NCI-H526 treated with DMSO at 0.1 percent for 48 hours (cell line): ENCODE results near the gene PPFIBP2.
A peak's percentile ranks its signal among the peaks of the same experiment; 100 is the strongest.

ENCODE experiments used
- DNase-seq: peaks from one replicate; lab custom pipeline; 2025; lab: John Stamatoyannopoulos, UW

The PPFIBP2 gene

DNA sequence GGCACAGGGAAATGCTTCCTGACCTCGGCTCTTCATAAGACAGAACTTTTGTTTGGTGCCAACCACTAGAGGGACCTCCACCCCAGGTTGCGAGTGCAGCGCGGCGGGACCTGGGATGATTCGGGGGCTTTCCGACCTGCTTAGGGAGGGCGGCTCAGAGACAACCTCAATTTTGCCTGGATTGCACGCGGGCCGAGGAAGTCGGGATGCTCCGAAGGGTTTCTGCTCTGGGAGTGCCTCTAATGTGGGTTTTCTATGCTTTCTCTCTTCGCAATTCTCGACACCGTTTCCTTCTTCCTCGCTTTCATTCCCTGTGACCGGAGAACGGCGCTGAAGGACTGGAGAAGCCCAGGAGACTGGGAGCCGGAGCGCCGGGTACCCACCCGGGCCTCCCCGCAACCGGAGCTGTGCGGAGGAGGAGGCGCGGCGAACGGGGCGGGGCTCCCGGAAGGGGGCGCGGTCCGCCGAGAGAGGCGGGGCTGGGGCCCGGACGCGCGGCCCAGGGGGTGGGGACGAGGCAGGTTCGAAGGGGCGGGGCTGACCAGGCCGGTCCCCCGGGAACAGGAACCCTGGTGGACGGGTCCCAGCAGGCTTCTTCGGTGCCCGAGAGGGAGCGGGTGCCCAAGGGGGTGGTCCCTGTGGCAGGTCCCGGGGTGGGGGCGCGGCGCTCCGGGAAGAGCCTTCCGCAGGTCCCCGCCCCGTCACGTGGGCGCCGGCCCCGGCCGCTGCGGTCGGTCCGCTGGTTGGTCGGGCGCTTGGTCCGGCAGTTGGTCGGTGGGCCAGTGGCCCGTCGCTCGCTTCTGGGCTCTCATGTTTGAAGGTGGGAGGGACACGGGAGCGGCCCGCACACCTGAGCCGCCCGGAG, at the start of gene PPFIBP2:
TSS of gene PPFIBP2 (plus strand) at position 766 of the 865 bp plus-strand sequence. CDS start 35,477 bp downstream, outside the sequence.
- DNase-seq: peak; percentile 83

DNA sequence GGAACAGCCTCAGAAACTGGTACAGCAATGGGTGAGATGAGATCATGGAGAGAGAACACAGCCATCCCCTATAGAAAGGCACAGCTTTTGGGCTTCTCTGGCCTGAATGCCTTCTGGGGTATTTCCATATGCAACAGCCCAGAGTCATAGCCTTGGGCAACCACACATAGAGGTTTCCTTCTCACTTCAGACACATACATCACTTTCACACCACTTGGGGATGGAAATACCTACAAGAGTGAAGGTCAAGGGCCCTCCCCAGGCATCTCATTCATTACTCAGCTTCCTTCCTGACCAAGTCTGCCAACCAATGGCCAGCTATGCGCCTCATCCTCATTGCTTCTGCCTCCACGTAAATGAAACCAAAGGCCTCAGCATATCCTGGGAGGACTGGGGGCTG, 46.1 kb upstream of the PPFIBP2 start:
- no peak for DNase-seq

DNA sequence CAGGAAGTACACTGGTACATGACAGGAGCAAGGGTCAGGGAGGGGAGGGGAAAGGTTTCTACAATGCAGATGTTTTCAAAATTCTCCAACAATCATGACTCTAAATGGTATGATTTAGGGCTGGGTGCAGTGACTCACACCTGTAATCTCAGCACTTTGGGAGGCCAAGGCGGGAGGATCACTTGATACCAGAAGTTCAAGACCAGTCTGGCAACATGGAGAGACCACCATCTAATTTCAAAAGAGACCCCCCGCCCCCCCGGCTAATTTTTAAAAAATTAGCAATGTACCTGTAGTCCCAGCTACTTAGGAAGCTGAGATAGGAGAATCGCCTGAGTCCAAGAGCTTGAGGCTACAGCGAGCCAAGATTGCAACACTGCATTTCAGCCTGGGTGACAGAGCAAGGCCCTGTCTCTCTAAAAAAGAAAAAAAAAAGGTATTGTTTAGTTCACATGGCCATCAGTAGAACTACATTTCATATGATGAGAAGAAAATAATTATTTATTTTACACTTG, 44.4 kb upstream of the PPFIBP2 start:
- DNase-seq: no peak

DNA sequence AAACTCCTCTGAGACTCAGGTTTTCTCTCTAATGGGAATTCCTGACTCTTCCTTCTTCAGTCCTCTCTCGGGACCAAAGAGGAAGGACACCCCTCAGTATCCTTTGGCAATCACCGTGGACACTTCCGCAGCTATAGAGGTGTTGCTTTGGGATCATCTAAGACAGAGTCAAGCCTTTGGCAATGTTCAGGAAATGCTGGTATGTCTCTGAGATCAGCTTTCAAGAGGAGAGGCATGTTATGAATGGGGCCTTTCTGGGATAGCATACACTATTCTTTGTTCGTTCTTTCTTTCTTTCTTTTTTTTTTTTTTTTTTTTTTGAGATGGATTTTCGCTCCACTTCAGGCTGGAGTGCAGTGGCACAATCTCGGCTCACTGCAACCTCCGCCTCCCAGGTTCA, 42.7 kb upstream of the PPFIBP2 start:
- DNase-seq: no peak

DNA sequence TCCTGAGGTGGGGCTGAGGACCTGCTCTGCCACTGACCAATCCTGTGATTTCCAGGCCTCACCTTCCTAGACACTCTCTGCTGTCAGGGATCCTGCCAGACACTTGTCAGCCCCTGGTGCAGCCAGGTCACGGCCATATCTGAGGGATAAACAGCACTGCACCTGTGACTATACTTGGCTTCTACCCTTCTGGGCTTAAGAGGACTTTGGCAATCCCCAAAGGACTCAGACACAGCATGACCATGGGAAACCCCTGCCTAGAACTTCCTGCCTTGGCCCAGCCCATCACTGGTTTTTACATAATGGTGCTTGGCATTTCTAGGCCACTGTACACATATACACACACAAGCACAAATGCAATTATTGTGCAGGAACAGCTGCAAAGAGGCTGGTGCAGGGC, 40.1 kb upstream of the PPFIBP2 start:
- no peak for DNase-seq

DNA sequence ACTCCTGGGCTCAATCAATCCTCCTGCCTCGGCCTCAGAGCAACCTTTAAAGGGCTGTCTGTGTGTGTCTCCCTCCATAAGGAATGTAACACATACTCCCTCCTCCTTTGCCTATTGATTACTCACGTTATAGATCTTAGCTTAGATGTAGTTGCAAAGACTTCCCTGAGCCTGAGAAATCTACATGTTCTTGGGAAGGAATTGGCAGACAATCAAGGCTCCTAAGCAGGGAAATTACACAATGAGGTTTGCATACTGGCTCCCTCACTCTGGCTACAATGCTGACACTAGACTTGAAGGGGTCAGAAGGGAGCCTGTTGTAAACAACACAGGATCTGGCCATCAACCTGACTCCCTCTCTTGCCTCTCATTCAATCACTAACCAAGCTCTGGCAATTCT, 33.7 kb upstream of the PPFIBP2 start:
- DNase-seq: no peak

DNA sequence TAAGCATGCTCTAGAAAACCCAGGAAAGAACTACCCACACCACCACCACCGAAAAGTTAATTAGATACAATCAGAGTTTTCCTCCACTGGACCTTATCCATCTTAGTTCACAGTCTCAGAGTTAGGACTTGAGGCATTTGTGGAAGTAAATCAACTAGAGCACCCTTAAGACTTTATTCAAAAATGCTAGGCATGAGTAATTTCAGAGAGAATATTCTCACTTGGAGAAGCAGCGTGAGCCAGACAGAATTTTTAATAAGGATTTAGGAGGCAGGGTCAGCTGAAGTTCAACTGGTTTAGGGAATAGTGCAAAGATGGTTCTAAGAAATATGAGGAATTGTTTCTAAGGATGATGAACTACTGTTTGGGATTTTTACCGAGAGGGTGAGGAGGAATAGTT, 29.7 kb upstream of the PPFIBP2 start:
- DNase-seq: no peak

DNA sequence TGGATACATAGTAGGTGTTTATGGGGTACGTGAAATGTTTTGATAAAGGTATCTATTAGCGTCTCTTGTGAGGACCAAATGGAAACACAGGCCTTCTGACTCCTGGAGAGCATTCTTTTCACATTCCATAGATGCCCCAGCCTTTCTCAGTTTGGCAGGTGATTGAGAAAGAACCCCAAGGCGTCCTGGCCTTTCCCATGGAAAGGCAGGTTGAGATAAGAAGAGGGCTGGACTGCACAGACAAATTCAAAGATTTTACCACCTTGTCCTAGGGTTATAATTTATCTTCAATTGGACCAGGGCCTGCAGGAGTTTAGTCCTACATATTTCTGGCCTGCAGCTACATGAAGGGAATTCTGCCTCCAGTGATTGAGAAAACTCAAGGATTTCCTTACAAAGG, 29.2 kb upstream of the PPFIBP2 start:
- DNase-seq: no peak

DNA sequence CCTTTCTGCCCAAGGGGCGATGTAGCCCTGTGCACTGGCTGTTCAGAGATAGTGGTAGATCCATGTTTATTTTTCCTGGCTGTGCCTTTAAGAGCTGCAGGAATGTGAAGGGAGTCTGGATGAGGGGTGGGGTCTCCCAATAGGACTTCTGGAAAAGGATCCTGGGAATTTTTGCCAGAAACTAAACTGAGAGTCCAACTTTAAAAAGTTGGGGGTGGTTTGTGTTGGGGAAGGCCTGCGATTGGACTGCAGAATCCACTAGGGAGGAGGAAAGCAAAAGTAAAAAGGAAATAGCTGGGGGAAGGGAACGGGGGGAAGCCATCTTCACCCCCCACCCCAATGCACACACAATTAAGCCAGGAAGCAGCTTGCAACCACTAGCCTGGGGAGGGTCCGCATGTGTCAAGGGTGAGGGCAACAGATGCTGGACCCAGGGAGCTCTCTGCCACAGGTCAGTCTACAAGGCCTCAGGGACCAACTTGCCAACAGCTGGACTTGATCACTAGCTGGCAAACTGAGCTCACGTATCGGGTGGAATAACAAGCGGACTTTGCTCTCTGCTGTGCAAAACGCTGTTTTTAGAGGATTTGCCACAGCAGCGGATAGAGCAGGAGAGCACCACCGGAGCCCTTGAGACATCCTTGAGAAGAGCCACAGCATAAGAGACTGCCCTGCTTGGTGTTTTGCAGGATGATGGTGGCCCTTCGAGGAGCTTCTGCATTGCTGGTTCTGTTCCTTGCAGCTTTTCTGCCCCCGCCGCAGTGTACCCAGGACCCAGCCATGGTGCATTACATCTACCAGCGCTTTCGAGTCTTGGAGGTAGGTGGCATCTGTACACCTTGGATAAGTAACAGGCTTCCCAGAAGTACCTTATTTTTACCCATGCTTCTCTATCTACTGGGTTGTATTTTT, 28.4 kb upstream of the PPFIBP2 start, which contains the start of gene OLFML1:
TSS of gene OLFML1 (plus strand) at position 321 of the 912 bp plus-strand sequence. CDS start at position 691, 370 bp downstream.
- no peak for DNase-seq

DNA sequence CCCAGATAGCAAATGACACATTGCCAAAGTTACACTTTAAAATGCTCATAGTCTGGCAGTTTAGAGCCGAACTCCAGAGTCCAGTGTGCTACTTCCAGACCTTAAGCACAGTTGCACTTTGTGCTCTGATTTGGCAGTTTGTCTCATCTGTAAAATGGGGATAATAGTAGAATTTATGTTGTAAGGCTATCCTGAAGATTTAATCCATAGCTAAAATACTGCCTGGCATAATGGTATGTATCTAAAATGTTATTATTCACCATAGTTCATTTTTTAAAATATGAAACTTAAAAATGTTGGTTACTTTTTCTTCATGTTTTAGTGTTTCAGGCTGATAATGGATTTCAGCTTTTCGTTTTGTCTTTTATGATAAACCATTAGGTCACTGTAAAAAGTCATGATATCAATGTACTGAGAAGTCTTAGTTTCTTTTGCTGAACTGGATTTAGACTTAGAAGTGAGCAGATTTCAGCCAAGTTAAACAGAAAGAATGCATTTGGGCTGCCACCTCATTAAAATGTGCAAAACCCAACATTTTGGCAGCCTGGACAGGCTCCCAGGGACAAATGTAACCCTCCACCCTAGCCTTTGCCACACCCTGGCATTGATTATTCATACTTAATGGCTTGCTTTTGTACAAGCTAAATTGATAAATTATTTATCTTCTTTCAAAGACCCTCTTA, 27.6 kb upstream of the PPFIBP2 start:
- DNase-seq: no peak

DNA sequence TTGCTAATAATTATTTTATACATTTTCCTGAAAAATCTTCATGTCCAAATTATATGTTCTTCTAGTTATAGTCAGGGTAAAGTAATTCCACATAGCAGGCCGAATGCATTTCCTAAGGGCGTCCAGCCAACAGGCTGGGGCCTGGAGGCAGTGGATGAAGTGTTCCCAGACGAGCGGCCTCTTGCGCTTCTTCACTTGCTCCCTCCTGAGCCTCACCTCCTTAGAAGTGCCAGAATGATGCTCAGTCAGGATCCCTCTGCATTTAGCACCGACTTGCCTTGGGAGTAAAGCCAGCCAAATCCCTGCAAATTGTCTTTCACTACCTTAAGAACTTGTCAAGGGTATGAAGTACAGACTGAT, 27.0 kb upstream of the PPFIBP2 start:
- no peak for DNase-seq

DNA sequence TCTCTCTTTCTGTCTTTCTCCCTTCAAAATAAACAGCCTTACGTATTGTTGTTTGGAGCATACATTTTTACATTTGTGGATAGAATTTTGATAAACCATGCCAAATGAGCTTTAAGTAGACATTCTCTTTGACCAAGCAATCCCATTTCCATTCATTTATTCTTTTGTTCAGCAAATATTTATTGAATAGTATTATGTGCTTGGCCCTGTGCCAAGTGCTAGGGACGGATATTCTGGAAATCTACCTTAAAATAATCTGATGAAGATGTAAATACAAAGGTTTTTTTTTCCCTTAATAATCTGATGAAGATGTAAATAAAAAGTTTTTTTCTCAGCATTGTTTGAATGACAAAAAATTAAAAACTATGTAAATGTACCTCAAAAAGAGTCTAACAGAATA, 26.4 kb upstream of the PPFIBP2 start:
- no peak for DNase-seq

DNA sequence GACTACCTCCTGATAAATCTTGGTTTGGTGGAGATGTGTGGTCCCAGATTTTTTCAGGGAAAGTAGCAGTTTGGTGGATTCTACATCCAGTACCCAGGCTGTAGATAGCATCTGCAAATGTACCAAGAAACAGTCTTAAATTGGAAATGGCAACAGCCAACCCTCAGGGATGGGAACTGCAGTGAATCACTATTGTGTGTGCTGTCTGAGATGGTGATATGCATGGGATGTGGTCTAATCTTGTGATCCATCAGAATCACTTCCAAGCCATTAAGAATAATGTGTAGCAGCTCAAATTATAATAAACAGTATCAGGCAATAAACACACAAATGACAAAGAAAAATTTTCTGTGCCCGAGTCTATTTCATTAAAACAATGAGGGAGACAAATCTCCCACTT, 25.1 kb upstream of the PPFIBP2 start:
- DNase-seq: no peak

DNA sequence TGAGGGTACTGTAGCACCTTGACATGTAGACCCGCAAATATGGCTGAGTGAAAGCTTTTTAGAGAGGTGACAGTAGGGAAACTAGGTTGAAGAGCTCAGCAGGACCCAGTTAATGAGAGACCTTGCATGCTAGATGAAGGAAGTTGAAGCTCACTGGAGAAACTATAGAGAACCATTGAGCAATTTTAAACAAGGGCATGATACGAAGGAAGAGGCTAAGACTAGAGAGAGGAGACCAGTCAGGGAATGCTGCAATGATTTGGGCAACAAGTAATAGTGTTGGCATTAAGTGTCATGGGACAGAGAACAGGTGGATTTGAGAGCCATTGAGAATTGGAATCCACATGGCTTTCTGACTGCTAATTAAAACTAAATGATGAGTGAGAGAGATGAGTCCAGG, 24.4 kb upstream of the PPFIBP2 start:
- no peak for DNase-seq

DNA sequence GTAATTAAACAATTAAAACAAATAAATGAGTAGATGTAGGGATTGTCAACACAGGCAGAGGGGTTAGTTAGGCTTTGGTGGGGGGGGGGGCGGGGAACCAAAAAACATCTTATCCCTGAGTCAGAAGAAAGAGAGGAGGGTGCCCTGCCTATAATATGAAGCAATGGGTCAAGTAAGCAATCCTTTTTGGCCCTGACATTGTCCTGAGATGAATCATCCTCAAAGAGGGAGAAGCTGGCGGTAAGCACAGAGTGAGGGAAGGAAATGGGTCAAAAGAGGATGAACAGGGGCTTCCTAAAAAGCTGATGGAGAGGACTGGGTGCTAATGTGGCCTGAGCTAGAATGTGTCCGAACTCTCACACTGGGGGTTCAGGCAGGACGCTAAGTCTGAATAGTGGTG, 23.7 kb upstream of the PPFIBP2 start:
- no peak for DNase-seq

DNA sequence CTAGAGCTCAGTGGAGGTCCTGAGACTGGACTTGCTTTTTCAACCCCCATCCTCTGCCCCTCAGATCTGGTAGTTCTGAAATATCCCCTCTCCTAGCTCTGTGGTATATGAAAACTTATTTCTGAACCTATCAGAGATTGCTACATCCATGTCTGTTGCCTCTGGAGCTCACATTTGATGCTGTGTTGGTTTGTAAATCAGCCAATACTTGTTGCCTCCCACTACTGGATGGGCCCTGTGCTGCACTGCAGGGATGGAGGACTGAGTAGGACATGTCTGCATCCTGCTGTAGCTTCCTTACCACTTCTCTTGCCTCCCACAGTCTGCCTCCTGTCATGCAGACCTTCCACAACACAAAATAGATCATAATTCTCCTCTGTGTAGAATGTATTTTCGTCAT, 23.3 kb upstream of the PPFIBP2 start:
- no peak for DNase-seq

DNA sequence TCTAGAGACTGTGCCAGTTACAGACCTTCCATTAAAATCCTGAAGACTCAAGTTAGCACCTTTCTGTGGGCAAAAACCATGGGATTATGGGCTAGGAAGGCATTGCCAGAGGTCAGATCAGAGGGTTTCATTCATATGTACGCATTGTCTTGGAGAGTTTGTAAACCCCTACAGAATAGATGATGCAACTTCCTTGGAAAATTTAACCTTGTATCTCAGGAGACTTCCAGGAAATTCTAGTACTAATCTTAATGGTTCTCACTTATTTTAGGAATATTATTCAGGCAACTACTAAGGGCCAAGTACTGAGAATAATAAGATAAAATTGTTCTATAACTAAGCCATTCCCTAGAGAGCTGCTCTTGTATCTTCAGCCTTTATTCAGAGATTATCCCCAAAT, 21.5 kb upstream of the PPFIBP2 start:
- no peak for DNase-seq

DNA sequence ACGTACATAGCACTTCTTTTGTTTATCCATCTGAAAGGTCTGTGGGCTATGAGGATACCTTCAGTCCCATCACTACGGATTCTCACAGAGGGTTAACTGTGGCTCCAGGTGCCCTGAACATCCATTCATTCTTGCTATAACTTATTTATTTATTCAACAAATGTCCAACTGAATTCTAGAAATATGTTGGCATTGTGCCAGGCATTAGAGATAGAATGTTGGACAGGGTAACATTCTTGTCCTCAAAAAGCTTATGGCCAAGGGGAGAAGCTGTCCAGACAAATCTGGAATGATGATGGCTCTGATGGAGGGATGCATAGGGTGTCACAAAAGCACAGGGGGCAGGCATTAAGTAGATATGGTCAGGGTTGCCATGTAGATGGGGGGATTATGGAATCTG, 20.1 kb upstream of the PPFIBP2 start:
- DNase-seq: no peak

DNA sequence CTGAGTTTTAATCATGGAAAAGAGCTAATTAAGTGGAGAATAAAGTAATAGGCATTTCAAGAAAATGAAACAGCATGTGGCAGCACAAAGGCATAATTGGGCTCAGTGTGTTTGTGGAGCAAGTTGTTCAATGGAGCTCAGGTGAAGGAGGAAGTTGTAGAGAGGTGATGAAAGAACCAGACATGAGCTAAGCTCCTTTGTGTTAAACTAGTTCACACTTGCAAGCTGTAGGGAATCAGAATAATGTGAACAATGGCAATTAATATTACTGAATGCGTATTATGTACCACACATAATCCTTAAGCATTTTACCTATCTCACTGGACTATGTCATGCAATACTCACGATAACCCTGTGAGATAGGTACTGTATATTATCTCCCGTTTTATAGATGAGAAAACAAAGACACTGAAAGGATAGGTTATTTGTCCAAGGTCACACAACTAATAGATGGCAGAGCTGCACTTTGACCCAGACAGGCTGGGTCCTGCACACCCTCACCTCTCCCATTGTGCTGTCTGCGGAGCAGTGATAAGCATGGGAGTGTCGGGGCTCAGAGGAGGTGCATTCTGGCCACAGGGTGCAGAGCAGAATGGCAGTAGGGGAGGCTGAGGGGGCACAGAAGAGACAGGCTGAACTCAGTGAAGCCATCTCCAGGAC, 19.6 kb upstream of the PPFIBP2 start:
- DNase-seq: no peak

DNA sequence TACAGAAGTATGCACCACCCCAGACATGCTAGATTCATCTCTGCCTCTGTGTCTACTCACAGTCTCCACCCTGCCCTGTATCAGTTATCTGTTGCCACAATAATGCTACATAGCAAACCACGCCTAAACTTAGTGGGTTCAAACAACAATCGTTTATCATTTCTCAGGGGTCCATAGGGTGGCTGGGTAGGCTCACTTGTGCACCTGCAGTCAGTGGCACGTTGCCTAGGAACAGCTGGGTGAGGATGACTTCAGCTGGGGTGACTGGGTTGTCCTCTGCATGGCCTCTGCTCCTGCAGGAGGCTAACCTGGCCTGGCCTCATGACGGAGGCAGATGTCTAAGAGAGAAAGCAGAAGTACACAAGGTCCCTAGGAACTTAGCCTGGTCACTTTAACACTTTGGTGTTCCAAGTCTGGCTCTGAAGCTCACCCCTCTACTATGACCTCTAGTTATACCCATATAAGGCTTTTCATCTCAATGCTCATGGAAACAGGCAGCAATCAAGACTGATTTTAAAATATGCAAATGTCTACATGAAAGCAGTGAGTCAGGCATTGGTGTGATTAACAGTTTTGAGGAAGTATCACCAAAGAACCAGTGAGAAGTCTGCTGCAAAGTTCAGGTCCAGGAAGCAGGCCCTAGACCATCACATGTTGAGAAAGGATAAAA, 17.8 kb upstream of the PPFIBP2 start:
- no peak for DNase-seq

DNA sequence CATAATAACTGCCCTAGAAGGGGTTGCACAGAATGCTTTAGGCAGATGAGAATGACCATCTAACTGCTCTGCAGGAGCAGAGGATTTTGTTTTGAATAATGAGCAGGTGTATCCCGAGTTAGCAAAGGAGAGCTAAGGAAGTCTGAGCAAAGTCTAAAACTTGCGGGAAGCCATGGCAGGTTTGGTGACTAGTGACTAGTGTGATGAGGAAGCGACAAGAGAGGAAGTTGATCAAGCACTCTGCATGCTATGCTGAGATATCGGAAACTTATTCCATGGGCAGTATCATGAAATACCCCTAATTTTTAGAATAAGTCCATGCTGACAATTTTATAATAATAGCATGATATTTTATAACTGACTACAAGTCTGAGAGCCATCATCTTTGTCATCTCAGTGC, 15.6 kb upstream of the PPFIBP2 start:
- DNase-seq: no peak
